GM21447 (cell line): ENCODE data around the gene SPATA45.

Experiments used
- ATAC-seq: cut with Tn5 transposase; IDR thresholded peaks from one replicate; pipeline ENCODE4 v1.9.1; 2021; ENCODE audit not compliant: unreplicated experiment

SPATA45 gene

GRCh38 chr1:212782422-212783154 lies 64.9 kb downstream of the SPATA45 start:
- ATAC-seq: no peak

- no peak for ATAC-seq
Measured at GRCh38 chr1:212781225-212781624, 66.2 kb downstream of the SPATA45 start.

DNA sequence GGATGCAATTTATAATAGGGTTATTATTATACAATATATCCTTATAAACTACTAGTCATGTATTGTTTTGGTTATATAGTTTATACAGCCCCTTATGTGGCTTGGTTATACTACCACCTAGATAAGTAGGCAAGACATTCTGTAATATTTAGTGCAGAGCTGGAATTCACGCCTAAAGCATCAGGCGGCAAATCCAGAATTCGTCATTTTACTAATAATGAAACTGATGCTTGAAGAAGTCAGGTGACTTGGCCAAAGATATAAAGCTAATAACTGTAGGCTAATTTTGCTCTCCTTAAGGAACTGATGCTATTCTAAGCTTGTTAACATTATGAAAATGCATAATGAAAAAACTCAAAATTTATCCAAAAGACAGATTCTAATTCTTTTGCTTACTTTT lies 66.7 kb downstream of the SPATA45 start:
- ATAC-seq: no peak
